Smooth muscle cell (in vitro differentiated cells): ENCODE results near the gene TRAF4. TPM values are rescaled to one million over a fixed set of nuclear protein-coding genes. Genes with fewer than 3 reads are reported as not detected.

ENCODE experiments used
- DNase-seq: peaks from one replicate; lab custom pipeline; 2025; ENCODE audit not compliant: unreplicated experiment; lab: John Stamatoyannopoulos, UW
- H2AFZ ChIP-seq: fragments of 200-600 bp; sonication (generic); 2 replicates; pipeline ENCODE4 v1.6.0; 2016; ENCODE audit warnings: antibody characterized with exemption, low read depth, mild to moderate bottlenecking
- H3F3A ChIP-seq: fragments of 200-600 bp; sonication (generic); 2 replicates; pipeline ENCODE4 v1.6.0; 2017; ENCODE audit warnings: antibody characterized with exemption, low read depth
- H3K27ac ChIP-seq: fragments of 200-600 bp; sonication (generic); 2 replicates; pipeline ENCODE4 v1.5.1; 2016; ENCODE audit warnings: low read depth, mild to moderate bottlenecking
- H3K27me3 ChIP-seq: fragments of 200-600 bp; sonication (generic); 2 replicates; pipeline ENCODE4 v1.6.1; 2016; ENCODE audit warnings: low read depth, mild to moderate bottlenecking
- H3K36me3 ChIP-seq: fragments of 200-600 bp; sonication (generic); 2 replicates; pipeline ENCODE4 v1.5.1; 2016; ENCODE audit warnings: low read depth
- H3K4me1 ChIP-seq: fragments of 200-600 bp; sonication (generic); 2 replicates; pipeline ENCODE4 v1.5.1; 2016; ENCODE audit warnings: low read depth
- H3K4me2 ChIP-seq: fragments of 200-600 bp; sonication (generic); 2 replicates; pipeline ENCODE4 v1.6.0; 2016; ENCODE audit warnings: mild to moderate bottlenecking
- H3K4me3 ChIP-seq: fragments of 200-600 bp; sonication (generic); 2 replicates; pipeline ENCODE4 v1.5.1; 2016; ENCODE audit warnings: mild to moderate bottlenecking
- H3K79me2 ChIP-seq: fragments of 200-600 bp; sonication (generic); 2 replicates; pipeline ENCODE4 v1.6.0; 2016; ENCODE audit warnings: low read depth, mild to moderate bottlenecking
- H3K9ac ChIP-seq: fragments of 200-600 bp; sonication (generic); 2 replicates; pipeline ENCODE4 v1.6.0; 2016; ENCODE audit warnings: low read depth
- H3K9me3 ChIP-seq: fragments of 200-600 bp; sonication (generic); replicated peaks from 2 replicates; pipeline ENCODE4 v1.5.1; 2016; ENCODE audit warnings: low read depth
- H4K20me1 ChIP-seq: fragments of 200-600 bp; sonication (generic); 2 replicates; pipeline ENCODE4 v1.6.0; 2016; ENCODE audit warnings: low read depth
- CTCF ChIP-seq: fragments of 200-600 bp; sonication (generic); IDR thresholded peaks from 2 replicates; pipeline ENCODE4 v1.5.1; 2017; ENCODE audit warnings: borderline replicate concordance, mild to moderate bottlenecking, antibody characterized with exemption; ENCODE audit not compliant: insufficient read depth, poor library complexity, severe bottlenecking
- WGBS: methylation state at CpG from one replicate; pipeline ENCODE4 v1.1.7; 2016; ENCODE audit warnings: low lambda C conversion rate; 5-methylcytosine and 5-hydroxymethylcytosine counted together
- polyA plus RNA-seq: library from polyadenylated mRNA; unstranded; fragments of >200 nt; fragmentation: Nextera tagmentation; extraction: Ambion mirVana; gene quantifications from 2 replicates; pipeline ENCODE4 v1.2.1, GENCODE V29; 2016
- total RNA-seq: library from RNA; depleted of rRNA; stranded (reverse); fragments of >200 nt; gene quantifications from 2 replicates; pipeline ENCODE4 v1.2.3, GENCODE V29; 2014

TRAF4 gene
- total and polyA plus RNA-seq, 2 experiments from 2014 or later = 47.5 to 97.0 TPM

DNA sequence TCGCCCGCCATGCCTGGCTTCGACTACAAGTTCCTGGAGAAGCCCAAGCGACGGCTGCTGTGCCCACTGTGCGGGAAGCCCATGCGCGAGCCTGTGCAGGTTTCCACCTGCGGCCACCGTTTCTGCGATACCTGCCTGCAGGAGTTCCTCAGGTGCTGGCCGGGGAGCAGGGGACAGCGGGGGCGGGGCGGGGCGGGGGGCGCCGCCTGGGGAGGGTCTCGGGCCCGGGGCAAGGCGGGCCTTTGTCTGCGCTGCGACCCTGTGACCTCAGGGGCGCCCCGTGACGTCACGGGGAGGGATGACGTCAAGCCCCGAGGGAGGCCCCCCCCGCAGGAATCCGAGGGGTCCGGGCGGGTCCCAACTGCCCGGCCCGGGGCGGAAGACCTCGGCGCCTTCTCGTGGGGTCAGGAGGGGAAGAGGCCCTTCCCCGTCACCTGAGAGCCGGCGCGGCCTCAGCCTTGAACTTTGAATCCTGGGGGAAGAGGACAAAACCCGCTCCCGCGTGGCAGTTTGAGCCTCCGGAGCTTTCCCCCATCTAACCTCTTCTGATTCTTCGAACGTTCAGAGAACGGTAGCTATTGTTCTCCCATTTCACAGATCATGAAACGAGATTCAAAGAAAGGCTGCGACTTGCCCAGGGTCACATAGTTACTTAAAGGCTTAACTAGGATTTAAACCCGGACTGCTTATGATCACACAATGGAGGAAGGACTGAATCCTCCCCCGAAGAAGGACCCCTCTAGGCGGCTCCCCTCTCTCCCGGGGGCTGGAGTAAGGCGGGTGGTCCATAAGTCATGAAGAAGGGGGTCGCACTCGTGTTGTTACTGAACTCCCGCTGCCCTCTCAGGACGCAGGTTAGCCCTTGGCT, 527 bp downstream of the TRAF4 start:
- peak overlapping the region; percentile 96 for H3K9ac ChIP-seq
- H3K79me2 ChIP-seq = peaks cover 38% of the 10 kb centered on the region
- H3K9me3 ChIP-seq = no peaks in the 10 kb centered on the region
- H3K27ac ChIP-seq = peak overlapping the region; percentile 94
- H3K27me3 ChIP-seq = no peaks in the 10 kb centered on the region
- peak; percentile 62 for DNase-seq
- H3K4me1 ChIP-seq = peaks cover 16% of the 10 kb centered on the region
- no peak overlapping the region for H2AFZ ChIP-seq
- H4K20me1 ChIP-seq = peaks cover 51% of the 10 kb centered on the region
- peak overlapping the region; percentile 73 for H3K4me3 ChIP-seq
- H3K4me2 ChIP-seq = peak overlapping the region; percentile 89
- TF ChIP-seq CTCF = no peak
- WGBS = under 1% methylated on average over 57 of the region's 61 CpGs
- H3K36me3 ChIP-seq = no peaks in the 10 kb centered on the region
- H3F3A ChIP-seq = peaks cover 27% of the 10 kb centered on the region

GRCh38 chr17:28744972-28745785, 1.4 kb downstream of the TRAF4 start:
- Histone ChIP-seq H3K9me3 (no peaks in the 10 kb centered on the region), H3K27me3 (no peaks in the 10 kb centered on the region), H3K4me1 (peaks cover 16% of the 10 kb centered on the region), H3K4me3 (peak overlapping the region; percentile 73), H3K27ac (peak overlapping the region; percentile 94), H3F3A (peaks cover 32% of the 10 kb centered on the region), H3K36me3 (no peaks in the 10 kb centered on the region), H4K20me1 (peaks cover 58% of the 10 kb centered on the region), H3K4me2 (peak overlapping the region; percentile 89), H3K79me2 (peaks cover 38% of the 10 kb centered on the region), H2AFZ (no peak overlapping the region), H3K9ac (peak overlapping the region; percentile 96)
- no peak for TF ChIP-seq CTCF
- peak; percentile 42 for DNase-seq
- WGBS = under 1% methylated on average over 24 of the region's 31 CpGs

DNA sequence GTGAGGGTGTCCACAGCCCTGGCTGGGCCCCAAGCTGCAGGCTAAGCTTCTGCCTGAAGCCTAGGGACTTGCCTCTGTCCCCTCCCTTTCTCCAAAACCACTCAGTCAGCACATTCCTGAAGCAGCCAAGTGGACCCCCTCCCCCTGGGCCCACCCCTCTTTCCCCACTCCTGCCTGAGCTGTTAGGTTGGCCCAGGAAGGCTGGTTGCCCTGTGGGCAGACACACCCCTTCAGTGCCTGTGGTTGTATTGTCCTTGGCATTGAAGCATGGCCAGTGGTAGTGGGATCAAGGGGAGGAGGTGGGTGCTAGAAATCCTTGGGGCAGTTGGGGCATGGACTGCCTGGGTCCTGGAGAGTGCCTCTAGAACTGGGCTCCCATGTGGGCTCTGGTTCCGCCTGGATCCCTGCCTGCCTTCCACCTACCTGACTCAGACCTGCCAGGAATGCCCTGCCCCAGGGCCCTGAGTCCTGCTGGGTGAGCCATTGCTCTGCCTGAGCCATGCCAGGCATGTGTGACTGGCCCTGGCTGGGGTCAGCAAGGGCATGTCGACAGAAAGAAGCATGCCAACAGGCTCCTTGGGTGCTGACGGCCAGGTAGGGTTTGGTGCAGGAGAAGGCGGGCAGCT, 2.1 kb downstream of the TRAF4 start:
- H4K20me1 ChIP-seq = peaks cover 66% of the 10 kb centered on the region
- no peak for DNase-seq
- peak overlapping the region; percentile 73 for H3K4me3 ChIP-seq

More for the DNA sequence above, 2.1 kb downstream of the TRAF4 start:
- Histone ChIP-seq H3K27ac (peak overlapping the region; percentile 94), H3K4me1 (peaks cover 16% of the 10 kb centered on the region), H3K79me2 (peaks cover 38% of the 10 kb centered on the region), H3K9ac (peak overlapping the region; percentile 96), H3K9me3 (no peaks in the 10 kb centered on the region), H2AFZ (no peak overlapping the region), H3K27me3 (no peaks in the 10 kb centered on the region), H3K36me3 (no peaks in the 10 kb centered on the region), H3F3A (peaks cover 37% of the 10 kb centered on the region), H3K4me2 (peak overlapping the region; percentile 89)
- no peak for TF ChIP-seq CTCF
- 82% methylated on average over 4 of the region's 4 CpGs for WGBS
